T-helper 1 cell treated with Interleukin-12 subunit alpha and Interleukin-12 subunit beta and Interleukin-4 antibody, amounts not matched to agents 30 μg/mL and 1 μg/mL, for 36 hours (primary cell): ENCODE results near the gene PALMD.

Experiments used
- H3K27ac Mint-ChIP-seq: one replicate; pipeline ENCODE4 v1.8.0; 2021; ENCODE audit warnings: mild to moderate bottlenecking, mixed read lengths
- H3K27me3 Mint-ChIP-seq: one replicate; pipeline ENCODE4 v1.8.0; 2021; ENCODE audit warnings: low read depth, mixed read lengths
- H3K36me3 Mint-ChIP-seq: one replicate; pipeline ENCODE4 v1.8.0; 2021; ENCODE audit warnings: low read depth, mixed read lengths
- H3K4me1 Mint-ChIP-seq: one replicate; pipeline ENCODE4 v1.8.0; 2021; ENCODE audit warnings: low read depth, mixed read lengths
- H3K4me3 Mint-ChIP-seq: one replicate; pipeline ENCODE4 v1.8.0; 2021; ENCODE audit warnings: mild to moderate bottlenecking, moderate library complexity, mixed read lengths
- H3K9me3 Mint-ChIP-seq: one replicate; pipeline ENCODE4 v1.8.0; 2021; ENCODE audit warnings: mixed read lengths

Gene PALMD

GRCh38 chr1:99643021-99643779 lies 2.7 kb upstream of the PALMD start:
- Mint-ChIP-seq H3K36me3 (no peaks in the 10 kb centered on the region), H3K9me3 (no peaks in the 10 kb centered on the region), H3K27me3 (peaks cover 23% of the 10 kb centered on the region), H3K27ac (no peak overlapping the region), H3K4me1 (no peaks in the 10 kb centered on the region), H3K4me3 (no peak overlapping the region)

- H3K4me3 Mint-ChIP-seq = no peak overlapping the region
- no peaks in the 10 kb centered on the region for H3K9me3 Mint-ChIP-seq
- H3K4me1 Mint-ChIP-seq = no peaks in the 10 kb centered on the region
- H3K36me3 Mint-ChIP-seq = no peaks in the 10 kb centered on the region
- peaks cover 34% of the 10 kb centered on the region for H3K27me3 Mint-ChIP-seq
- H3K27ac Mint-ChIP-seq = no peak overlapping the region
These were observed 1.5 kb upstream of the PALMD start for GRCh38 chr1:99644279-99645004.

- no peak overlapping the region for H3K4me3 Mint-ChIP-seq
- H3K27me3 Mint-ChIP-seq = peaks cover 38% of the 10 kb centered on the region
- H3K36me3 Mint-ChIP-seq = no peaks in the 10 kb centered on the region
- no peaks in the 10 kb centered on the region for H3K4me1 Mint-ChIP-seq
- no peaks in the 10 kb centered on the region for H3K9me3 Mint-ChIP-seq
- H3K27ac Mint-ChIP-seq = no peak overlapping the region
These were observed 710 bp upstream of the PALMD start for GRCh38 chr1:99645203-99645602.

- Mint-ChIP-seq H3K4me3 (no peak overlapping the region), H3K4me1 (no peaks in the 10 kb centered on the region), H3K27ac (no peak overlapping the region), H3K27me3 (peaks cover 38% of the 10 kb centered on the region), H3K36me3 (no peaks in the 10 kb centered on the region), H3K9me3 (no peaks in the 10 kb centered on the region)
These were observed 955 bp downstream of the PALMD start for GRCh38 chr1:99646868-99647267.

GRCh38 chr1:99647490-99647889 lies 1.6 kb downstream of the PALMD start:
- Mint-ChIP-seq H3K27ac (no peak overlapping the region), H3K27me3 (peaks cover 38% of the 10 kb centered on the region), H3K9me3 (no peaks in the 10 kb centered on the region), H3K4me1 (no peaks in the 10 kb centered on the region), H3K4me3 (no peak overlapping the region), H3K36me3 (no peaks in the 10 kb centered on the region)

- H3K36me3 Mint-ChIP-seq = no peaks in the 10 kb centered on the region
- H3K4me1 Mint-ChIP-seq = no peaks in the 10 kb centered on the region
- no peak overlapping the region for H3K27ac Mint-ChIP-seq
- H3K4me3 Mint-ChIP-seq = no peak overlapping the region
- H3K9me3 Mint-ChIP-seq = no peaks in the 10 kb centered on the region
- H3K27me3 Mint-ChIP-seq = peaks cover 38% of the 10 kb centered on the region
These were observed 2.2 kb downstream of the PALMD start for GRCh38 chr1:99648107-99648506.

GRCh38 chr1:99650030-99650429 lies 4.1 kb downstream of the PALMD start:
- Mint-ChIP-seq H3K27ac (no peak overlapping the region), H3K9me3 (no peaks in the 10 kb centered on the region), H3K4me3 (no peak overlapping the region), H3K36me3 (no peaks in the 10 kb centered on the region), H3K4me1 (no peaks in the 10 kb centered on the region), H3K27me3 (peaks cover 38% of the 10 kb centered on the region)

GRCh38 chr1:99650773-99651437 lies 5.0 kb downstream of the PALMD start:
- H3K9me3 Mint-ChIP-seq = no peaks in the 10 kb centered on the region
- H3K36me3 Mint-ChIP-seq = no peaks in the 10 kb centered on the region
- H3K4me1 Mint-ChIP-seq = no peaks in the 10 kb centered on the region
- no peak overlapping the region for H3K27ac Mint-ChIP-seq
- H3K4me3 Mint-ChIP-seq = no peak overlapping the region
- peaks cover 31% of the 10 kb centered on the region for H3K27me3 Mint-ChIP-seq

GRCh38 chr1:99652881-99653281 lies 7.0 kb downstream of the PALMD start:
- Mint-ChIP-seq H3K4me3 (no peak overlapping the region), H3K4me1 (no peaks in the 10 kb centered on the region), H3K27ac (no peak overlapping the region), H3K9me3 (no peaks in the 10 kb centered on the region), H3K36me3 (no peaks in the 10 kb centered on the region), H3K27me3 (peaks cover 16% of the 10 kb centered on the region)

- H3K27me3 Mint-ChIP-seq = peaks cover 4% of the 10 kb centered on the region
- no peak overlapping the region for H3K27ac Mint-ChIP-seq
- H3K4me1 Mint-ChIP-seq = no peaks in the 10 kb centered on the region
- H3K4me3 Mint-ChIP-seq = no peak overlapping the region
- H3K9me3 Mint-ChIP-seq = no peaks in the 10 kb centered on the region
- no peaks in the 10 kb centered on the region for H3K36me3 Mint-ChIP-seq
These were observed 9.5 kb downstream of the PALMD start for GRCh38 chr1:99655376-99655775.

- H3K9me3 Mint-ChIP-seq = no peaks in the 10 kb centered on the region
- no peak overlapping the region for H3K27ac Mint-ChIP-seq
- H3K4me1 Mint-ChIP-seq = no peaks in the 10 kb centered on the region
- peaks cover 4% of the 10 kb centered on the region for H3K27me3 Mint-ChIP-seq
- H3K4me3 Mint-ChIP-seq = no peak overlapping the region
- H3K36me3 Mint-ChIP-seq = no peaks in the 10 kb centered on the region
These were observed 10.8 kb downstream of the PALMD start for GRCh38 chr1:99656701-99657100.

- no peaks in the 10 kb centered on the region for H3K36me3 Mint-ChIP-seq
- H3K4me1 Mint-ChIP-seq = no peaks in the 10 kb centered on the region
- peaks cover 4% of the 10 kb centered on the region for H3K27me3 Mint-ChIP-seq
- H3K27ac Mint-ChIP-seq = no peak overlapping the region
- no peaks in the 10 kb centered on the region for H3K9me3 Mint-ChIP-seq
- no peak overlapping the region for H3K4me3 Mint-ChIP-seq
These were observed 11.5 kb downstream of the PALMD start for GRCh38 chr1:99657213-99658030.

GRCh38 chr1:99658031-99658290 lies 12.0 kb downstream of the PALMD start:
- Mint-ChIP-seq H3K36me3 (no peaks in the 10 kb centered on the region), H3K4me3 (no peak overlapping the region), H3K27me3 (peaks cover 4% of the 10 kb centered on the region), H3K9me3 (no peaks in the 10 kb centered on the region), H3K27ac (no peak overlapping the region), H3K4me1 (no peaks in the 10 kb centered on the region)

GRCh38 chr1:99659755-99660210 lies 13.9 kb downstream of the PALMD start:
- Mint-ChIP-seq H3K4me1 (no peaks in the 10 kb centered on the region), H3K27me3 (peaks cover 4% of the 10 kb centered on the region), H3K36me3 (no peaks in the 10 kb centered on the region), H3K27ac (no peak overlapping the region), H3K9me3 (no peaks in the 10 kb centered on the region), H3K4me3 (no peak overlapping the region)
